ENCODE data around the gene PIK3R3.

Gene PIK3R3

GRCh38 chr1:46132529-46133180 lies at the start of gene PIK3R3:
Gene PIK3R3, minus strand, starts transcription at chr1:46132629. Its CDS starts 677 bp downstream, at chr1:46131952.
- Mint-ChIP-seq H3K27ac (peak within 1 kb of the TSS; percentile 99), H3K4me3 (peak within 1 kb of the TSS; percentile 89 to 93), H3K27me3 (peaks cover 15 to 22% of the 10 kb centered on the region in 2 donors), H3K36me3 (no peaks in the 10 kb centered on the region), H3K4me1 (peaks cover 24 to 42% of the 10 kb centered on the region in 2 donors), H3K9me3 (no peaks in the 10 kb centered on the region)
- DNase-seq (peak; percentile 95), ATAC-seq (replicated peaks) (peak; percentile 90 to 94)

DNA sequence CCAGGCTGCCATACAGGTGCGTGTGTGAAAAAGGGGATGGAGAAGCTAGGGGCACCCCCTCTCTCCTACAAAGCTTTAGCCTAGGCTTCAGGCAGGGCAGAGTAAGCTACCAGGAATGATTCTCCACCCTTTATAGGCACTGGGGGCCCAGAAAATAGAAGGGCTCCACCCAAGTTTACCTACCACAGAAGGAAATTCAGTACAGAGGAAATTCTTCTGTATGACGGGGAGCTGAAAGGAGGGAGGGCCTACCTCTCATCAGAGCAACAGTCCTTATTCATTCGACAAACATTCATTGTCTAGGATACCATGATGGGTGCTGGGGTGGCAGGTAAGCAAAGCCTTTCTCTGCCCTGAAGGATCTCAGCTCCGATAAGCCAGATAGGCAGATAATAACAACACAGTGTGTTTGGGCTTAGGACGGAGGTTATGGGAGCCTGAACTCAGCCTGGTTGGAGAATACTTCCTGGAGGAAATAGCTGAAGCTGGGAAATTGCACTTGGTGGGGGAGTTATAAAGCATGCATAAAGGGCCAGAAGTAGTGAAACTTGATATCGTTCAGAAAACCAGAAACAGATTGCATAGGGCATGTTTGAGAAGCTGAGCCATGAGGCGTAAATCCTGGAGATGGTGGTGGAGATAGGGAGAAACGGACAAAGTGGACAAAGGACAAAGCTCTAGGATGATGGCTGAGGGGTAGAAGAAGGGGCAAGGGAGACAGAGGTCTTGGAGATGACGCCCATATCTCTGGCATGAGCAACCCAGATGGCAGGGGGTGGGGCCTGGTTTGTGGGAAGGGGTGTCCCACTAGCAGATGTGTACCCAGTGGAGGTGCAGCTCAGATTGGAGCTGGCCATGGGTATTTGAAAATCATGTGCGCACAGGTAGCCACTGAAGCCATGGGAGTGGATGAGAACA lies 49.2 kb upstream of the PIK3R3 start:
- Mint-ChIP-seq H3K4me3 (no peak overlapping the region), H3K9me3 (no peaks in the 10 kb centered on the region), H3K36me3 (no peaks in the 10 kb centered on the region), H3K4me1 (peaks cover 16 to 21% of the 10 kb centered on the region in 2 donors), H3K27me3 (no peaks in the 10 kb centered on the region), H3K27ac (no peak overlapping the region)
- ATAC-seq (replicated peaks) (no peak), DNase-seq (no peak)

- no peak for DNase-seq
Measured at GRCh38 chr1:46180082-46180616, 47.7 kb upstream of the PIK3R3 start.

GRCh38 chr1:46179138-46180081 lies 47.0 kb upstream of the PIK3R3 start:
- ATAC-seq (replicated peaks) (peak; percentile 69 to 73), DNase-seq (peak; percentile 46)
- H3K4me3 Mint-ChIP-seq = no peak overlapping the region
- no peaks in the 10 kb centered on the region for H3K27me3 Mint-ChIP-seq
- H3K4me1 Mint-ChIP-seq = peaks cover 9 to 15% of the 10 kb centered on the region in 2 donors
- H3K9me3 Mint-ChIP-seq = no peaks in the 10 kb centered on the region
- H3K27ac Mint-ChIP-seq = no peak overlapping the region
- no peaks in the 10 kb centered on the region for H3K36me3 Mint-ChIP-seq

More at GRCh38 chr1:46180082-46180616, 47.7 kb upstream of the PIK3R3 start:
- Mint-ChIP-seq H3K36me3 (no peaks in the 10 kb centered on the region), H3K9me3 (no peaks in the 10 kb centered on the region), H3K27ac (peak overlapping the region; percentile 32), H3K4me3 (no peak overlapping the region), H3K4me1 (peaks cover 16 to 22% of the 10 kb centered on the region in 2 donors), H3K27me3 (no peaks in the 10 kb centered on the region)
- peak; percentile 7 to 15 for ATAC-seq (replicated peaks)

DNA sequence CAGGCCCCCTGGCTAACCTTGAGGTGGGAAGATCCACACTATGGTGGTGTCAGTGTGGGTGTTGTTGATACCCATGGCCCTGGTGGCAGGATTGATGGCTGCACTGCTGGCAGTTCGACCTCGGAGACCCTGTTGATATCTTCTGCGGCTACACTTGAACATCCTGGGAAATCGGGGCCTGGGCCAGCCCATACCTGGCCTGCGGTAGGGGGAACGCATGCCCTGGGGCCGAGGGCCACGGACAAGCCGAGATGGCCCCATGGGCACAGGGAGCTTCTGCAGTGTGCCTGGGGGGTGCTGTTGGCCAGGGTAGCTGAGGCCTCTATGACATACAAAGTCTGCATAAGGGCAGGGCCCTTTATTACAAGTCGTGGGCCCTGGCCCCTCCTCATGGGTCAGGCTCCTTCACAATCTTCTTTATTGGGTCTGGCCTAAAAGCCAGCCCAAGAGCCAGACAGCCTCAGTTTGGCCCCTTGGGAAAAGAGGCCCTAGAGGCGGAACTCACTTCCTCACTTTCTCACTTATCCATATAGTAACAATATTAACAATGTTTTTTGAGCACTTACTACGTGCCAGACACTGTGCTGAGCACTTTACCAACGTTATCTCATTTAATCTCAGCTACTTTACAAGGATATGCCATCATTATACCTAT lies 43.9 kb upstream of the PIK3R3 start, which contains the start of gene P3R3URF:
Gene P3R3URF, minus strand, starts transcription at position 278 of the 655 bp plus-strand sequence. Its CDS starts 17 bp downstream, at position 261.
- Mint-ChIP-seq H3K9me3 (no peaks in the 10 kb centered on the region), H3K36me3 (no peaks in the 10 kb centered on the region), H3K27me3 (no peaks in the 10 kb centered on the region), H3K4me3 (no peak within 1 kb of the TSS), H3K27ac (no peak within 1 kb of the TSS), H3K4me1 (peaks cover 7 to 10% of the 10 kb centered on the region in 2 donors)
- no peak for DNase-seq
- no peak for ATAC-seq (replicated peaks)

- peaks cover 12 to 15% of the 10 kb centered on the region in 2 donors for H3K4me1 Mint-ChIP-seq
- DNase-seq (no peak), ATAC-seq (replicated peaks) (no peak)
- no peaks in the 10 kb centered on the region for H3K9me3 Mint-ChIP-seq
- H3K27me3 Mint-ChIP-seq = no peaks in the 10 kb centered on the region
- H3K36me3 Mint-ChIP-seq = no peaks in the 10 kb centered on the region
- no peak overlapping the region for H3K4me3 Mint-ChIP-seq
- no peak overlapping the region for H3K27ac Mint-ChIP-seq
Measured at GRCh38 chr1:46175243-46175642, 42.8 kb upstream of the PIK3R3 start.

- DNase-seq (no peak), ATAC-seq (replicated peaks) (no peak)
- Mint-ChIP-seq H3K27me3 (no peaks in the 10 kb centered on the region), H3K36me3 (no peaks in the 10 kb centered on the region), H3K27ac (no peak within 1 kb of the TSS), H3K4me3 (no peak within 1 kb of the TSS), H3K9me3 (no peaks in the 10 kb centered on the region), H3K4me1 (peaks cover 12 to 15% of the 10 kb centered on the region in 2 donors)
Measured at GRCh38 chr1:46174448-46175231, 42.2 kb upstream of the PIK3R3 start, which contains the start of gene TSPAN1. Gene TSPAN1, plus strand, starts transcription at chr1:46175087. Its CDS starts 6,021 bp downstream, at chr1:46181108.

GRCh38 chr1:46173361-46173856 lies 41.0 kb upstream of the PIK3R3 start:
- Mint-ChIP-seq H3K27me3 (no peaks in the 10 kb centered on the region), H3K4me1 (peaks cover 12 to 15% of the 10 kb centered on the region in 2 donors), H3K36me3 (no peaks in the 10 kb centered on the region), H3K27ac (no peak overlapping the region), H3K9me3 (no peaks in the 10 kb centered on the region), H3K4me3 (no peak overlapping the region)
- peak; percentile 67 to 73 for ATAC-seq (replicated peaks)
- no peak for DNase-seq

- Mint-ChIP-seq H3K27me3 (peaks cover 0 to 5% of the 10 kb centered on the region in 2 donors), H3K36me3 (no peaks in the 10 kb centered on the region), H3K9me3 (no peaks in the 10 kb centered on the region), H3K4me1 (peaks cover 16 to 20% of the 10 kb centered on the region in 2 donors), H3K4me3 (no peak overlapping the region), H3K27ac (no peak overlapping the region)
- DNase-seq (no peak), ATAC-seq (replicated peaks) (no peak)
Measured at GRCh38 chr1:46172321-46172720, 39.9 kb upstream of the PIK3R3 start.

- H3K27me3 Mint-ChIP-seq = peaks cover 4 to 5% of the 10 kb centered on the region in 2 donors
- no peak for ATAC-seq (replicated peaks)
- no peak for DNase-seq
- no peak overlapping the region for H3K27ac Mint-ChIP-seq
- H3K9me3 Mint-ChIP-seq = no peaks in the 10 kb centered on the region
- peaks cover 20 to 25% of the 10 kb centered on the region in 2 donors for H3K4me1 Mint-ChIP-seq
- H3K4me3 Mint-ChIP-seq = no peak overlapping the region
- no peaks in the 10 kb centered on the region for H3K36me3 Mint-ChIP-seq
Measured at GRCh38 chr1:46171871-46172270, 39.4 kb upstream of the PIK3R3 start.

DNA sequence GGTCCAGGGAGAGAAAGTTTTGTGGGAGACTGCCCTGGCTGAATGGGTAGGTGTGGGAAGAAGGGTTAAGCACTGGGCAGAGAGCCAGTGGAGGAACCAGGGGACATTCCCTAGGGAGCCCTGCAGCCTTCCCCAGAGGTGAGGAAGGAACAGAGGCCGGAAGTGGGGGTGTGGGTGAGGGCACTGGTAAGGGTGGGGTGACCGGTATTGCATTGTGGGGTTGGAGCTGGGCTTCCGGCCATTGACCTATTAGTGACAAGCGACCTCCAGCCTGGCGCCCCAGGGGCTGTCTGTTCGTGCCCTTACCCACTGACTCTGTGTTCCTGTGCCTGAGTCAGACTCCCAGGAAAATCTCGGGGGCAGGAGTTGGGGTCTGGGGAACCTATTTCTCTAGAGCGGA lies 38.9 kb upstream of the PIK3R3 start:
- Mint-ChIP-seq H3K4me1 (peaks cover 24 to 26% of the 10 kb centered on the region in 2 donors), H3K4me3 (no peak overlapping the region), H3K9me3 (no peaks in the 10 kb centered on the region), H3K27me3 (peaks cover 5 to 6% of the 10 kb centered on the region in 2 donors), H3K27ac (no peak overlapping the region), H3K36me3 (no peaks in the 10 kb centered on the region)
- ATAC-seq (replicated peaks) (no peak), DNase-seq (no peak)

DNA sequence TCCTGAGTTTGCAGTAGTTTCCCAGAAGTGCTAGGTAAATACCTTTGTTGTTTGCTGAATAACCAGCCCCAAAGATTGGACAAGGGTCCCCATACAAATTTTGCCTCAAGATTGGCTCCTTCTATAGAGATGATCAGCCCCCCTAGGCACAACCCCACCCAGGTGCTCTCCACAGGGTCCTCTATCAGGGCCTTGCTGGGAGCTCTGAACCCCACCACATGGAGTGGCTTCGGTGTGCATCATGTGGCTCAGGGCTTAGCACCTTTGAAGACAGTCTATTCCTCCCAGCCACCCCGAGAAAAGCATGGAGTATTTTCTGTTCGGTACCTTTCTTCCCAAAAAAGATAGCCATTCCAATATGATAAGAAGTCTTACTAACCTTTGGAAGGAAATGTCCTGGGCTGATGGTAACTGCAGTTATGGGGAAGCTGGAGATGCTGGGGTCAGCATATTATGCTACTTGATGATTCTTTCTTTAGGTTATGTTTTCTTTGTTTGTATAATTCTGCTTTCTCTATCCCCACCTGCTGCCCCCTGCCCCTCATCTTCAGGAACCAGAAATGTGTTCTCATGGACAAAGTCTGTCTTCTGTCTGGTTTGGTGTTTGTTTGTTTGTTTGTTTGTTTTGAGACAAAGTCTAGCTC lies 37.5 kb upstream of the PIK3R3 start:
- H3K27me3 Mint-ChIP-seq = peaks cover 5 to 12% of the 10 kb centered on the region in 2 donors
- H3K27ac Mint-ChIP-seq = no peak overlapping the region
- H3K9me3 Mint-ChIP-seq = no peaks in the 10 kb centered on the region
- no peak overlapping the region for H3K4me3 Mint-ChIP-seq
- ATAC-seq (replicated peaks) (no peak), DNase-seq (no peak)
- H3K4me1 Mint-ChIP-seq = peaks cover 25 to 27% of the 10 kb centered on the region in 2 donors
- H3K36me3 Mint-ChIP-seq = no peaks in the 10 kb centered on the region
